HUES64 (cell line): ENCODE measurements around the gene PLEKHJ1. TPM values are rescaled to one million over a fixed set of nuclear protein-coding genes. Genes with fewer than 3 reads are reported as not detected.
A peak's percentile ranks its signal among the peaks of the same experiment; 100 is the strongest.
"Not testable (repeated sequence)": the region's sequence is repeated elsewhere in the genome, so short reads cannot be mapped to it uniquely, and the experiment has no call there.

Source experiments
- H3K27ac ChIP-seq: 2 replicates; pipeline ENCODE4 v1.7.0; 2013; ENCODE audit warnings: low read depth, low read length, inconsistent platforms
- H3K27me3 ChIP-seq: 2 replicates; pipeline ENCODE4 v1.6.1; 2013; ENCODE audit warnings: mild to moderate bottlenecking, low read length; ENCODE audit not compliant: insufficient read depth
- H3K36me3 ChIP-seq: 2 replicates; pipeline ENCODE4 v1.6.1; 2013; ENCODE audit warnings: mild to moderate bottlenecking, low read length; ENCODE audit not compliant: insufficient read depth
- H3K4me1 ChIP-seq: 2 replicates; pipeline ENCODE4 v1.6.1; 2013; ENCODE audit warnings: mild to moderate bottlenecking, low read length, moderate library complexity; ENCODE audit not compliant: insufficient read depth
- H3K4me3 ChIP-seq: 2 replicates; pipeline ENCODE4 v1.5.1; 2013; ENCODE audit warnings: mild to moderate bottlenecking, low read length, moderate library complexity
- H3K9ac ChIP-seq: 2 replicates; pipeline ENCODE4 v1.6.1; 2013; ENCODE audit warnings: mild to moderate bottlenecking, low read depth, low read length
- H3K9me3 ChIP-seq: 2 replicates; pipeline ENCODE4 v1.6.1; 2013; ENCODE audit warnings: low read depth, low read length; ENCODE audit not compliant: insufficient read depth
- WGBS: fragments of 150-250, 120-280 bp; methylation state at CpG from one replicate; pipeline ENCODE4 v1.1.7; 2013; ENCODE audit warnings: missing lambda C conversion rate; 5-methylcytosine and 5-hydroxymethylcytosine counted together
- polyA plus RNA-seq, 2 experiments: library from polyadenylated mRNA; stranded (reverse); fragments of 50-300 nt; gene quantifications; one replicate each; pipeline ENCODE4 v1.2.3, GENCODE V29; 2013

Gene PLEKHJ1, protein sequence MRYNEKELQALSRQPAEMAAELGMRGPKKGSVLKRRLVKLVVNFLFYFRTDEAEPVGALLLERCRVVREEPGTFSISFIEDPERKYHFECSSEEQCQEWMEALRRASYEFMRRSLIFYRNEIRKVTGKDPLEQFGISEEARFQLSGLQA
- 93.8 TPM for polyA plus RNA-seq (2013, experiment 1 of 2)
- polyA plus RNA-seq (2013, experiment 2 of 2) = 88.1 TPM

DNA sequence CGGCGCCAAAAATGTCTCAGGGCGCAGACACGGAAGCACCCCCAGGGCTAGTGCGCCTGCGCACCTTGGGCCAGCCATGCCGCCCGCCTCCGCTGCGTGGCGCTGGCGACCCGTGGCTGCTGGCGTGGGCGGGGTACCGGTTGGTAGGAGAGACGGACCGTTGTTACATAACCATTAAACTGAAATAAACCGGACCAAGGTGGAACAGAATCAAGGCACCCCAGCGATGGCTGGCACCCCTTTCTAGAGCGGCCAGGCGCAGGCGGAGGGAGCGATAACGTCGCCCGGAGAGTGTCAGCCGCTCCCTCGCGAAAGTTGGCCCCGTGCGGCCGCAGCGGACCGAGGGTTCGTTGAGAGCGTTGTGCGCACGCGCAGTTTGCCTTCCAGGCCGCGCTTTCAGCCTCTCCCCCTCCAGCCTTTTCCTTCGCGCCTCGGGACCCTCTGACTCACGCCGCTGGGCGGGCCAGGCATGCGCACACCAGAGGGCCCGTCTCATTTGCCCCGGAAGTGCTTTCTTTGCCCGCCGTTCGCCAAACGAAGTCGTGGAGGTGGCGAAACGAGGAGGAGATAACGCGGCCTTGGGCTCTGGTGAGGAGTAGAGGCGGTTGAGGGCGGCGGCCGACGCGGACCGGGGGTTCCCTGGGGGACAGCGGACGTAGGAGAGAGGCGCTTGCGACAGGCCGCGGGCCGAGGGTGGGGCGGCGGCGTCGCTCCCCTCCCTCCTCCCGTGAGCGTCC is at the start of gene PLEKHJ1, which contains the start of gene SF3A2:
Gene PLEKHJ1 (minus strand): TSS at position 16 of the 737 bp plus-strand sequence. CDS start 81 bp downstream, outside the sequence.
Gene SF3A2 (plus strand): TSS at position 511 of the 737 bp plus-strand sequence. CDS start 6,595 bp downstream, outside the sequence.
- H3K27me3 ChIP-seq = no peaks in the 10 kb centered on the region
- peaks cover 35% of the 10 kb centered on the region for H3K36me3 ChIP-seq
- WGBS = under 1% methylated on average over 80 of the region's 80 CpGs
- no peaks in the 10 kb centered on the region for H3K9me3 ChIP-seq
- H3K4me3 ChIP-seq = peak within 1 kb of the TSS; percentile 77
- peak within 1 kb of the TSS; percentile 93 for H3K9ac ChIP-seq
- H3K4me1 ChIP-seq = peaks cover 33% of the 10 kb centered on the region
- H3K27ac ChIP-seq = peak within 1 kb of the TSS; percentile 95

DNA sequence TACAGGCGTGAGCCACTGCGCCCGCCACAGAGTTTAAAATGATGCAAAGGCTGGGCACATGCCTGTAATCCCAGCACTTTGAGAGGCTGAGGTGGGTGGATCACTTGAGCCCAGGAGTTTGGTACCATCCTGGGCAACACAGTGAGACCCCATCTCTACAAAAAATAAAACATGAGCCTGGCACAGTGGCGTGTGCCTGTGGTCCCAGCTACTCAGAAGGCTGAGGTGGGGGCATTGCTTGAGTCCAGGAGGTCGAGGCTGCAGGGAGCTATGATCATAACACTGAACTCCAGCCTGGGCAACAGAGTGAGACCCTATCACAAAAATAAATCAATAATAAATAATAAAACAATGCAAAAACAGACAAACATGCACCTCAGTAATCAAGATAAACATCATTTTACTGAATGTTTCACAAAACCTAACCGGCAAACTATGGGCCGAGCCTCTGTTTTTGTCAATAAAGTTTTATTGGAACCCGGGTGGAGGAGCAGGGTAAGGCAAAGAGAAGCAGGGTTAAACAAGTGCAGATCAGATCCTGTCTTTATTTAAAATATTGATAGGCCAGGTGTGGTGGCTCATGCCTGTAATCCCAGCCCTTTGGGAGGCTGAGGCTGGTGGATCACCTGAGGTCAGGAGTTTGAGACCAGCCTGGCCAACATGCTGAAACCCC is 47.8 kb upstream of the PLEKHJ1 start:
- no peak overlapping the region for H3K9ac ChIP-seq
- peaks cover 48% of the 10 kb centered on the region for H3K27me3 ChIP-seq
- no peak overlapping the region for H3K4me3 ChIP-seq
- no peak overlapping the region for H3K27ac ChIP-seq
- 93% methylated on average over 8 of the region's 8 CpGs for WGBS
- no peaks in the 10 kb centered on the region for H3K36me3 ChIP-seq
- no peaks in the 10 kb centered on the region for H3K4me1 ChIP-seq
- no peaks in the 10 kb centered on the region for H3K9me3 ChIP-seq

DNA sequence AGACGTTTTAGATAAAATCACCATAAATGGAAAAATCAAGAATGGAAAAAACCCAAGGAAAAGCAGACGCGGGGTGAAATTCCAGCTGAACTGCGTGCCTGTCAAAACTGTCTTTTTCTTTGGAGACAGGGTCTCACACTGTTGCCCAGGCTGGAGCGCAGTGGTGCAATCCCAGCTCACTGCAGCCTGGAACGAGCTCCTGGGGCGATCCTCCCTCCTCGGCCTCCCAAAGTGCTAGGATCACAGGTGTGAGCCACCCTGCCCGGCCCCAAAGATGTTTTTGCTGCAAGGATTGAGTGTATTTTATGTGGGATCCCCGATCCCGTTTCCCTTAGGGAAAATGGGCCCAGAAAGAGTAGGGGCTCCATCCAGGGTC is 46.7 kb upstream of the PLEKHJ1 start:
- H3K27ac ChIP-seq = no peak overlapping the region
- H3K9me3 ChIP-seq = no peaks in the 10 kb centered on the region
- 0 out of 2 replicates have a peak overlapping the region, but pooled peaks have one; percentile 52 for H3K4me3 ChIP-seq
- no peaks in the 10 kb centered on the region for H3K36me3 ChIP-seq
- WGBS = 69% methylated on average over 11 of the region's 11 CpGs
- H3K9ac ChIP-seq = no peak overlapping the region
- H3K4me1 ChIP-seq = no peaks in the 10 kb centered on the region
- peaks cover 36% of the 10 kb centered on the region for H3K27me3 ChIP-seq

DNA sequence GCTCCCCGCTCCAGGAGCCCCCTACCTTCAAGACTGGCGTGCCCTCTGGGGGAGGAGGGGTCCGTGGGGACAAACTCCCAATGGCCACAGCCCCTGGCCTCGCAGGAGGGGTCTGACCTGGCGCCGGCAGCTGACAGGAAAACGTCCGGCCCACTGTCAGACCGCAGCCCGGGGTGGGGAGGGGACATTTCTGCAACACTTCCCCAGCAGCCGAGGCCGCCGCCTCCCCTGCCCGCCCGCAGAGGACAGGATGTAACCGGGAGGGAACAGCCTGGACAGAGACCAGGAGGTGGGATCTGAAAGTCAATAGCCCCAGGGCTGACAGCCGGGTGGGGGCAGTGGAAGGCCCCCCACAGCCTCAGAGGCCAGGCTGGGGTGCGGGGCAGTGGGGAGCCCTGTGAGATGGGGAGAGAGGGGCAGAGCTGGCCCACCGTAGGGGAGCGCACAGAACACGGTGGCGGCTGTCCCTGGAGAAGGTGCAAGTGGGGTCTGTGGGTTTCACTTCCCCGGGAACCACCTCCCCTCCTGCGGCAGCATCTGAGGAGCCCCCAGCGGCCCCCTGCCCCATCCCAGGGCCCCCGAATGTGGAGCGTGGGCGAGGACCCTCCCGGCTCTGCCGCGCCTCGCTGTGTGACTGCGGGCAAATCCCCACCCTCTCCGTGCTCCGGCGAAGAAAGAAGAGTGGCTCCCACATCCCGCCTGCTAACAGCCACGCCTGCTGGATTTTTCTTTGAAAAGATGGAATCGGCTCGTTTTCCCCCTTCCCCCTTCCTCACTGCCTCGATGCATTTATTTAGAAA is 46.1 kb upstream of the PLEKHJ1 start, which contains the start of gene PEAK3:
Gene PEAK3 (minus strand): TSS at position 114 of the 800 bp plus-strand sequence. CDS start 1,244 bp downstream, outside the sequence.
- Histone ChIP-seq H3K9me3 (no peaks in the 10 kb centered on the region), H3K9ac (no peak within 1 kb of the TSS), H3K36me3 (no peaks in the 10 kb centered on the region), H3K4me1 (no peaks in the 10 kb centered on the region), H3K27ac (no peak within 1 kb of the TSS), H3K27me3 (peaks cover 30% of the 10 kb centered on the region), H3K4me3 (peak within 1 kb of the TSS; percentile 52)
- 4% methylated on average over 38 of the region's 41 CpGs for WGBS

DNA sequence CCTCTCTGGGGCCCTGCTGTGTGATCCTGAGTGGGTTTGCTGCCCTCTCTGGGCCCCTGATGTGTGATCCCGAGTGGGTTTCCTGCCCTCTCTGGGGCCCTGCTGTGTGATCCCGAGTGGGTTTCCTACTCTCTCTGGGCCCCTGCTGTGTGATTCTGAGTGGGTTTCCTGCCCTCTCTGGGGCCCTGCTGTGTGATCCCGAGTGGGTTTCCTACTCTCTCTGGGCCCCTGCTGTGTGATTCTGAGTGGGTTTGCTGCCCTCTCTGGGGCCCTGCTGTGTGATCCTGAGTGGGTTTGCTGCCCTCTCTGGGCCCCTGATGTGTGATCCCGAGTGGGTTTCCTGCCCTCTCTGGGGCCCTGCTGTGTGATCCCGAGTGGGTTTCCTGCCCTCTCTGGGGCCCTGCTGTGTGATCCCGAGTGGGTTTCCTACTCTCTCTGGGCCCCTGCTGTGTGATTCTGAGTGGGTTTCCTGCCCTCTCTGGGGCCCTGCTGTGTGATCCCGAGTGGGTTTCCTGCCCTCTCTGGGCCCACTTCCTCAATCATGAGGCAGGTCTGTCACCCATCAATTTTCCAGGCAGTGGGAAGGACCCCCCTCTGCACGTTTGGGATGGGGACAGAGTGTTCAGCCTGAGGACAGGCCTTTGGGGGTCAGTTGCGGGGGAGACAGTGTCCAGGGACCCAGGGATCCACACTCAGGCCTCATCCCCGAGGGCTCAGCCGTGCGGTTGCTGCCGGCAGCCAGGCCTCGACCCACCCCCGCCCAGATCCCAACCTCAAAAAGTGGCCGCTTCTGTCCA is 45.3 kb upstream of the PLEKHJ1 start:
- H3K27me3 ChIP-seq = peaks cover 24% of the 10 kb centered on the region
- H3K36me3 ChIP-seq, H3K9ac ChIP-seq, H3K27ac ChIP-seq, H3K4me1 ChIP-seq, H3K9me3 ChIP-seq: not testable (repeated sequence)
- WGBS = 40% methylated on average over 15 of the region's 16 CpGs
- H3K4me3 ChIP-seq = peak overlapping the region; percentile 52

DNA sequence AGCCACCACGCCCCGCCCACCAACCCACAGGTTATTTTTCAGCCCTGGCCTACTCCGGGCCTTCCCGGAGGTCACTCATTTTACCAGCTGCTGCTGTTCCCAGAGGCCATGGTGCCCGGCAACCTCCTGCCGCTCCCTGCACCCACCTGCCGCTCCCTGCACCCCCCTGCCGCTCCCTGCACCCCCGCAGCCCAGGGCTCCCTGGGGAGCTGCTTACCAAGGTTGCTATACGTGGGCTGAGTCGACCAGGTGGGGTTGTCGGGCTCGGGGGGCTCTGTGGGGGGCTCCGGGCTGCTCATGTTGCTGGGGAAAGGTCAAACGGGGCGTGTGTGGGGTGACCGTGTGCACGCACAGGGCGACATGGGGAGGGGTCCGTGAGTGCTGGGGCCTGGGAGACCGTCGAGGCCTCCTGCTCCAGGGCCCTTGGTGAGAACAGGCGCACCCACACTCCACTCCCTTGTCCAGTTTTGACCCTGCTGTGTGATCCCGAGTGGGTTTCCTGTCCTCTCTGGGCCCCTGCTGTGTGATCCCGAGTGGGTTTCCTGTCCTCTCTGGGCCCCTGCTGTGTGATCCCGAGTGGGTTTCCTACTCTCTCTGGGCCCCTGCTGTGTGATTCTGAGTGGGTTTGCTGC is 44.6 kb upstream of the PLEKHJ1 start:
- Histone ChIP-seq H3K27me3 (peaks cover 19% of the 10 kb centered on the region), H3K9me3 (no peaks in the 10 kb centered on the region), H3K4me3 (no peak overlapping the region), H3K4me1 (no peaks in the 10 kb centered on the region), H3K36me3 (no peaks in the 10 kb centered on the region), H3K27ac (no peak overlapping the region), H3K9ac (no peak overlapping the region)
- WGBS = 83% methylated on average over 26 of the region's 26 CpGs

DNA sequence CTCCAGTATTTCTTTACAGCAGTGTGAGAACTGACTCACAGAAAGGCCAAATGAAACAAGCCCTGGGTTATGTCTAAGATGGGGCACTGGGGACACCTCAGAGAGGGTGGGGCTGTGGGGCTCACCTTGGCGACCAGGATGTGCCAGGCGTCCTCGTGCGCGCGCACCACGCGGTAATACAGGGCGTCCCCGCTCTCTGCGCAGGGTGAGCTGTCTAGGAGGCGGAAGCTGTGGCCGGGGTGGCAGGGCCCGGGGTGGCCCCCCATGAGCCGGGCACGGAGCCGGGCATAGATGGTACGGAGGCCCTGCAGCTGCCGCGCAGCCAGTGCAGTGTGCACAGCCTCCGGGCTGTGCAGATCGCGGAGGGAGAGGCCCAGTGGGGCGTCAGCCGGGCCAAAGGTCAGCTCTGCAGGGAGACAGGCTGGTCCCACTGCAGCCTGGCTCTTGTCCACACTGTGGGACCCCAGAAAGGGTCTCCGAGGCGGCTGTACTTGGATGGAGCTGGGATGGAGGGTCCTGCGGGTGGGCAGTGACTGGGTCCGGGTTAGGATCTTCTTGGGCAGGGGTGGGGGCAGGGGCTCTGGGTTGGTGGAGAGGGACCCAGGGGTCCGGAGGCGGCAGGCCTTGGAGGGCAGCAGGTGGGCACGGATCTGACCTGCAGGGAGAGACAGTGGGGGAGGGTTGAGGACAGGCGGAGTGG is 42.5 kb upstream of the PLEKHJ1 start:
- H3K27ac ChIP-seq = no peak overlapping the region
- no peak overlapping the region for H3K9ac ChIP-seq
- 93% methylated on average over 33 of the region's 33 CpGs for WGBS
- no peaks in the 10 kb centered on the region for H3K9me3 ChIP-seq
- no peak overlapping the region for H3K4me3 ChIP-seq
- H3K36me3 ChIP-seq = no peaks in the 10 kb centered on the region
- peaks cover 19% of the 10 kb centered on the region for H3K27me3 ChIP-seq
- no peaks in the 10 kb centered on the region for H3K4me1 ChIP-seq

DNA sequence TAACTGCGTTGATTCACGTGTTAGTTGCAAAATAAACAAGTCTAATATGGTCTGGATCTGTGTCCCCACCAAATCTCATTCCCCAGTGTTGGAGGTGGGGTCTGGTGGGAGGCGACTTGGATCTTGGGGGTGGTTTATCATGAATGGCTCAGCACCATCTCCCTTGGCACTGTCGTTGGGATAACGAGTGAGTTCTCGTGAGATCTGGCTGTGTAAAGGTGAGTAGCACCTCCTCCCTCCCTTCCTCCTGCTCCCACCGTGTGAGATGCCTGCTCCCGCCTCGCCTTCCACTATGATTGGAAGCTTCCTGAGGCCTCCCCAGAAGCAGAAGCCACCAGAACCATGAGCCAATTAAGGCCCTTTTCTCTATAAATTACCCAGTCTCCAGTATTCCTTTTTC is 41.0 kb upstream of the PLEKHJ1 start:
- WGBS = 85% methylated on average over 9 of the region's 9 CpGs
- Histone ChIP-seq H3K9ac (no peak overlapping the region), H3K27ac (no peak overlapping the region), H3K36me3 (peaks cover 11% of the 10 kb centered on the region), H3K9me3 (no peaks in the 10 kb centered on the region), H3K4me3 (no peak overlapping the region), H3K27me3 (peaks cover 6% of the 10 kb centered on the region), H3K4me1 (0 out of 2 replicates have a peak, but pooled peaks cover 10% of the 10 kb centered on the region)

DNA sequence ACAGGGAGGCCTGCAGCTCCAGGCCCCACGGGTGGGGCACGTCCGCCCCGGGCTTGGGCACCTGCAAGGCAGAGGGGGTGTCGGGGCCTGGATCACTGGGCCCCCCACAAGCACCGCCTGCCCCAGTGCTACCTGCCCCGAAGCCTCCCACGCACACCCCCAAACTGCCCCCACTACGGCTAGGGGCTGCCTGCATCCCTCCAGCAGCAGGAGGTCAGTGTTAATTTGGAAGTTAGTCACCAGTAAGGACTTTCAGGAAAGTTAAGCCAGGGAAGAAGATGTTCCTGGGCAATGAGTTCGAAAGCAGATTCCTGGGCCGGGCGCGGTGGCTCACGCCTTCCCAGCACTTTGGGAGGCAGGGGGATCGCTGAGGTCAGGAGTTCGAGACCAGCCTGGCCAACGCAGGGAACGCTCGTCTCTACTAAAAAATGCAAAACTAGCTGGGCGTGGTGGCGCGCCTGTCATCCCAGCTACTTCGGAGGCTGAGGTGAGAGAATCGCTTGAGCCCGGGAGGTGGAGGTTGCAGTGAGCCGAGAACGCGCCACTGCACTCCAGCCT is 40.4 kb upstream of the PLEKHJ1 start:
- H3K4me3 ChIP-seq = no peak overlapping the region
- peaks cover 14% of the 10 kb centered on the region; the same call in 1 of the 2 replicates for H3K4me1 ChIP-seq
- H3K36me3 ChIP-seq = peaks cover 16% of the 10 kb centered on the region
- no peaks in the 10 kb centered on the region for H3K9me3 ChIP-seq
- H3K27ac ChIP-seq = no peak overlapping the region
- no peak overlapping the region for H3K9ac ChIP-seq
- WGBS = 94% methylated on average over 28 of the region's 28 CpGs
- H3K27me3 ChIP-seq = peaks cover under 1% of the 10 kb centered on the region; the same call in 1 of the 2 replicates
